Progenitor cell of endocrine pancreas (in vitro differentiated cells): ENCODE data around the gene DMBT1. TPM values are rescaled to one million over a fixed set of nuclear protein-coding genes. Genes with fewer than 3 reads are reported as not detected.

Experiments
- DNase-seq: peaks from one replicate; pipeline ENCODE4 v3.0.0; 2021; ENCODE audit warnings: low spot score; ENCODE audit not compliant: unreplicated experiment
- H3K27ac Mint-ChIP-seq: 2 replicates; pipeline ENCODE4 v1.8.0; 2021; ENCODE audit warnings: mild to moderate bottlenecking, moderate library complexity, mixed read lengths
- H3K27me3 Mint-ChIP-seq: 2 replicates; pipeline ENCODE4 v1.8.0; 2021; ENCODE audit warnings: mixed read lengths
- H3K36me3 Mint-ChIP-seq: 2 replicates; pipeline ENCODE4 v1.8.0; 2022; ENCODE audit warnings: mixed read lengths; ENCODE audit not compliant: insufficient read depth
- H3K4me1 Mint-ChIP-seq: 2 replicates; pipeline ENCODE4 v1.8.0; 2021; ENCODE audit warnings: low read depth, mixed read lengths
- H3K4me3 Mint-ChIP-seq: 2 replicates; pipeline ENCODE4 v1.8.0; 2021; ENCODE audit warnings: low read depth, mild to moderate bottlenecking, moderate library complexity, mixed read lengths
- H3K9me3 Mint-ChIP-seq: 2 replicates; pipeline ENCODE4 v1.8.0; 2021; ENCODE audit warnings: low read depth, mixed read lengths
- total RNA-seq: library from RNA; stranded (reverse); gene quantifications from 2 replicates; pipeline ENCODE4 v1.2.1, GENCODE V29; 2021
- TF ChIP-seq, protein P1 (sequence below): fragments of 200-600 bp; sonication (generic); IDR thresholded peaks from one replicate; pipeline ENCODE4 v1.5.0; 2021; ENCODE audit warnings: antibody characterized with exemption, mild to moderate bottlenecking; ENCODE audit not compliant: unreplicated experiment

Gene DMBT1
- total RNA-seq, 1 donor from 2014 or later = 1.0 TPM

DNA sequence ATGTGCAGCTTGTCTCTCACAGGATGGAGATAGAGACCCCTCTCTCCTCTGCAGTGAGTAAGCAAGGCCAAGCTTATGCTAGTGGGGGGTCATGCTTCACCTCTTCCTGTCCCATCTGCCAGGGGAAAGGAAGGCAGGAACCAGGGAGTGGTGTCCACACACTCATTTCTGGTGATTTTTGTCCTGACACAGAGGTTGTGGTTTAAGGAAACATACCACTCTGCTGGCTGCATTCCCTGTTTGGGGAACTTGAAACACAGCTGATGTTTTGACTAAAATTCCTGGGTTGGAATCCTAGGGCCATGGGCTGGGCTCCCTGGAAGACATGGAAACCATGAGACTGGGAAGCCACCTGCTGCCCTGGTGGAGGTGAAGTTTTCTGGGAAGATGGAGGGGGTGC lies 117.7 kb downstream of the DMBT1 start:
- Mint-ChIP-seq H3K36me3 (no peaks in the 10 kb centered on the region), H3K9me3 (no peaks in the 10 kb centered on the region), H3K4me1 (peaks cover 1% of the 10 kb centered on the region), H3K27me3 (peaks cover 77% of the 10 kb centered on the region), H3K27ac (no peak overlapping the region), H3K4me3 (no peak overlapping the region)
- DNase-seq = no peak
- TF ChIP-seq, protein P1, sequence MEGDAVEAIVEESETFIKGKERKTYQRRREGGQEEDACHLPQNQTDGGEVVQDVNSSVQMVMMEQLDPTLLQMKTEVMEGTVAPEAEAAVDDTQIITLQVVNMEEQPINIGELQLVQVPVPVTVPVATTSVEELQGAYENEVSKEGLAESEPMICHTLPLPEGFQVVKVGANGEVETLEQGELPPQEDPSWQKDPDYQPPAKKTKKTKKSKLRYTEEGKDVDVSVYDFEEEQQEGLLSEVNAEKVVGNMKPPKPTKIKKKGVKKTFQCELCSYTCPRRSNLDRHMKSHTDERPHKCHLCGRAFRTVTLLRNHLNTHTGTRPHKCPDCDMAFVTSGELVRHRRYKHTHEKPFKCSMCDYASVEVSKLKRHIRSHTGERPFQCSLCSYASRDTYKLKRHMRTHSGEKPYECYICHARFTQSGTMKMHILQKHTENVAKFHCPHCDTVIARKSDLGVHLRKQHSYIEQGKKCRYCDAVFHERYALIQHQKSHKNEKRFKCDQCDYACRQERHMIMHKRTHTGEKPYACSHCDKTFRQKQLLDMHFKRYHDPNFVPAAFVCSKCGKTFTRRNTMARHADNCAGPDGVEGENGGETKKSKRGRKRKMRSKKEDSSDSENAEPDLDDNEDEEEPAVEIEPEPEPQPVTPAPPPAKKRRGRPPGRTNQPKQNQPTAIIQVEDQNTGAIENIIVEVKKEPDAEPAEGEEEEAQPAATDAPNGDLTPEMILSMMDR = no peak

DNA sequence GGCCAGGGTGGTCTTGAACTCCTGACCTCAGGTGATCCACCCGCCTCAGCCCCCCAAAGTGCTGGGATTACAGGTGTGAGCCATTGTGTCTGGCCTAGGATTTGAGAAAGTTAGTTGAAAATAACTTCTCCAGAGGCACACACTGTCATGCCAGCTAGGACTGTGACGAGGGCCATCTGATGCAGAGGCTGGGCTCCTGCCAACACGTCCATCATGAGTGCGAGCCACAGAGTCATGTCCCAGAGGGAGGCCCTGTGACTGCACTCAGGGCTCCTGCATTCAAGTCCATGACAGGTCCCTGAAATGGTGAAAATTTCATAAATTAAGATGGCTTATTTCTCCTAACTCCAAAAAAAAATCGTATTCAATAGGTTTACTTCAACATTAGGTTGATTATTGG lies 122.0 kb downstream of the DMBT1 start:
- H3K36me3 Mint-ChIP-seq = no peaks in the 10 kb centered on the region
- H3K4me3 Mint-ChIP-seq = no peak overlapping the region
- peaks cover 3% of the 10 kb centered on the region for H3K4me1 Mint-ChIP-seq
- peaks cover 3% of the 10 kb centered on the region for H3K9me3 Mint-ChIP-seq
- H3K27ac Mint-ChIP-seq = no peak overlapping the region
- TF ChIP-seq, protein P1 = no peak
- DNase-seq = no peak
- H3K27me3 Mint-ChIP-seq = peaks cover 75% of the 10 kb centered on the region

DNA sequence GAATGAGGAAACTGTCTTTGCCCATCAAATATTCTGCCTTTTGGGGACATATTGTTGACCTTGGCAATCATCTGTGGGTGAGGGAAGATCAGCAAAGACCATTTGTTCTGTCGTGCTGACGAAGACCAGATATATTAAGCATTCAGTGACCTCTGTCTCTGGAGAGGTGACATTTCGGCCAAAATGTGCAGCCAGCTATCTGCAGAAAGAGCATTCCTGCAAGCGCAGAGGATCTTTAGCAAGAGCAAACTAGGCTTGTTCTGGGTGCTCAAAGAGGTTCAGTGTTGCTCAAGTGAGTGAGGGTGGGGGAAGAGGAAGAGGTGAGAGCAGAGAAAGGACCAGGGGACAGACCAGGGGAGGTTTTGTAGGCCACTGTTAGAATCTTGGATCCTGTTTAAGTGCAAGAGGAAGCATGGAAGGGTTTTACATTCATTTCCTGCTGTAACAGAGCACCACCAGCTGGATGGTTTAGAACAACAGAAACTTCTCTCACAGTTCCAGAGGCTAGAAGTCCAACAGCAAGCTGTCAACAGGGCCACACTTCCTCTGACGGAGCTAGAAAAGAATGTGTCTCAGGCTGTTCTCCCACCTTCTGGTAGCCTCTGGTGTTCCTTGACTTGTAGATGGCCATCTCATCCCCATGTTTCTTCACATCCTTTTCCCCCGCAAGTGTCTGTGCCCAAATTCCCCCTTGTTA lies 127.9 kb downstream of the DMBT1 start:
- H3K27ac Mint-ChIP-seq = no peak overlapping the region

GRCh38 chr10:122689146-122689820 lies 128.7 kb downstream of the DMBT1 start:
- H3K36me3 Mint-ChIP-seq = no peaks in the 10 kb centered on the region
- H3K4me3 Mint-ChIP-seq = no peak overlapping the region
- H3K27ac Mint-ChIP-seq = no peak overlapping the region
- TF ChIP-seq, protein P1 = no peak
- no peak for DNase-seq
- H3K9me3 Mint-ChIP-seq = peaks cover 3% of the 10 kb centered on the region
- H3K4me1 Mint-ChIP-seq = peaks cover 1% of the 10 kb centered on the region
- peaks cover 81% of the 10 kb centered on the region for H3K27me3 Mint-ChIP-seq

More for the DNA sequence above, 127.9 kb downstream of the DMBT1 start:
- Mint-ChIP-seq H3K9me3 (peaks cover 3% of the 10 kb centered on the region), H3K27me3 (peaks cover 87% of the 10 kb centered on the region), H3K36me3 (no peaks in the 10 kb centered on the region), H3K4me1 (peaks cover 1% of the 10 kb centered on the region), H3K4me3 (no peak overlapping the region)
- TF ChIP-seq, protein P1 = no peak
- DNase-seq = no peak

- H3K27me3 Mint-ChIP-seq = peaks cover 69% of the 10 kb centered on the region
- H3K4me3 Mint-ChIP-seq = no peak overlapping the region
- no peak for DNase-seq
- no peak overlapping the region for H3K27ac Mint-ChIP-seq
- no peaks in the 10 kb centered on the region for H3K4me1 Mint-ChIP-seq
- H3K9me3 Mint-ChIP-seq = no peaks in the 10 kb centered on the region
- TF ChIP-seq, protein P1 = no peak
- no peaks in the 10 kb centered on the region for H3K36me3 Mint-ChIP-seq
Measured at GRCh38 chr10:122692744-122693143, 132.2 kb downstream of the DMBT1 start.

Other genes starting within 250 kb of the DMBT1 start
- 44.0 and 44.3 TPM in 2 replicates for gene PLEKHA1, start 186.0 kb upstream of the DMBT1 start, total RNA-seq
- not detected in 2 replicates for gene ARMS2, start 106.1 kb upstream of the DMBT1 start, total RNA-seq
- 3.5 and 6.3 TPM in 2 replicates for gene HTRA1, start 99.2 kb upstream of the DMBT1 start, total RNA-seq
- gene C10orf120, start 139.1 kb downstream of the DMBT1 start, total RNA-seq = not detected in 2 replicates